ENCODE measurements around the gene BOD1L2.
A peak's percentile ranks its signal among the peaks of the same experiment; 100 is the strongest.

The BOD1L2 gene

GRCh38 chr18:57135699-57136098 is 11.2 kb upstream of the BOD1L2 start:
- Histone ChIP-seq H3K79me2 (ENCODE audit: control insufficient read depth, insufficient read depth, low read length, poor library complexity) (no peaks in the 10 kb centered on the region), H3K79me1 (ENCODE audit: low read length) (no peaks in the 10 kb centered on the region), H4K8ac (ENCODE audit: low read depth, low read length) (no peak overlapping the region), H3K27ac (ENCODE audit: low read depth, low read length) (no peak overlapping the region), H3K4ac (ENCODE audit: low read depth, low read length) (no peak overlapping the region), H3K9ac (ENCODE audit: low read length) (no peak overlapping the region), H3K23ac (ENCODE audit: low read length) (no peak overlapping the region), H3K27me3 (ENCODE audit: insufficient read depth, low read length) (no peaks in the 10 kb centered on the region), H3K4me1 (ENCODE audit: control insufficient read depth in 1 of 2, insufficient read depth in 2 of 2, low read length in 2 of 2) (no peaks in the 10 kb centered on the region), H3K36me3 (ENCODE audit: control insufficient read depth in 1 of 2, insufficient read depth in 2 of 2, low read length in 2 of 2) (no peaks in the 10 kb centered on the region), H2AK5ac (ENCODE audit: low read length) (no peak overlapping the region), H2AFZ (ENCODE audit: insufficient read depth, low read length, poor library complexity) (no peak overlapping the region), H3K4me2 (ENCODE audit: low read length) (no peak overlapping the region), H3K18ac (ENCODE audit: low read length) (no peak overlapping the region), H2BK120ac (ENCODE audit: insufficient read depth, low read length, poor library complexity) (no peak overlapping the region), H3K9me3 (ENCODE audit: insufficient read depth, low read depth, low read length) (no peaks in the 10 kb centered on the region), H4K91ac (ENCODE audit: low read depth, low read length) (no peak overlapping the region), H2BK12ac (ENCODE audit: low read length) (no peak overlapping the region), H3K14ac (ENCODE audit: low read length) (no peak overlapping the region), H4K12ac (ENCODE audit: low read depth, low read length) (no peak overlapping the region), H3K4me3 (ENCODE audit: low read depth, low read length) (no peak overlapping the region), H2BK5ac (ENCODE audit: low read depth, low read length, poor library complexity) (no peak overlapping the region)
- DNase-seq, result no peak
- no CpG with 5 or more reads among the region's 4 CpGs for WGBS (ENCODE audit: extremely low coverage, insufficient coverage, insufficient read length)

DNA sequence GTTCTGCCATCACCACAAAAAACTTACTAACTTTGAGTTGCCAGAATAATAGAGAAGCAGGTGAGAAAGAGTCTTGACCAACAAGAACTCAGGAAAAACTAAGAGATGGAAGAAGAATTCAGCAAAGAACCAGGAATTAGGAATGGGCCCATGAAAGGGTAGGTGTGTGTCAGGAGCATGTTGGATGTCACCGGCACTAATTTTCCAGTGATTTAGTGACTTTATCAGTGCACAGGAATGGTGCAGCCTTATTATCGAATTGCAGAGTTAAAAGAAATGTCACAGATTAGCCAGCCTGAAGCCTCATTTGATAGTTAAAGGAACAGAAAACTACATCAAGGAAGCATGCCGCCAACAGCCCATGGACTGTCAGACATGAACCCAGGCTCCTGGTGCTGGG is 9.0 kb upstream of the BOD1L2 start:
- Histone ChIP-seq H3K79me2 (ENCODE audit: control insufficient read depth, insufficient read depth, low read length, poor library complexity) (no peaks in the 10 kb centered on the region), H3K18ac (ENCODE audit: low read length) (no peak overlapping the region), H2AK5ac (ENCODE audit: low read length) (no peak overlapping the region), H2BK120ac (ENCODE audit: insufficient read depth, low read length, poor library complexity) (no peak overlapping the region), H3K4me2 (ENCODE audit: low read length) (no peak overlapping the region), H3K23ac (ENCODE audit: low read length) (no peak overlapping the region), H3K79me1 (ENCODE audit: low read length) (no peaks in the 10 kb centered on the region), H4K8ac (ENCODE audit: low read depth, low read length) (no peak overlapping the region), H3K4ac (ENCODE audit: low read depth, low read length) (no peak overlapping the region), H3K4me1 (ENCODE audit: control insufficient read depth in 1 of 2, insufficient read depth in 2 of 2, low read length in 2 of 2) (no peaks in the 10 kb centered on the region), H3K9me3 (ENCODE audit: insufficient read depth, low read depth, low read length) (no peaks in the 10 kb centered on the region), H3K4me3 (ENCODE audit: low read depth, low read length) (no peak overlapping the region), H4K12ac (ENCODE audit: low read depth, low read length) (no peak overlapping the region), H3K27ac (ENCODE audit: low read depth, low read length) (no peak overlapping the region), H4K91ac (ENCODE audit: low read depth, low read length) (no peak overlapping the region), H2BK12ac (ENCODE audit: low read length) (no peak overlapping the region), H3K14ac (ENCODE audit: low read length) (no peak overlapping the region), H2BK5ac (ENCODE audit: low read depth, low read length, poor library complexity) (no peak overlapping the region), H3K27me3 (ENCODE audit: insufficient read depth, low read length) (no peaks in the 10 kb centered on the region), H2AFZ (ENCODE audit: insufficient read depth, low read length, poor library complexity) (no peak overlapping the region), H3K9ac (ENCODE audit: low read length) (no peak overlapping the region), H3K36me3 (ENCODE audit: control insufficient read depth in 1 of 2, insufficient read depth in 2 of 2, low read length in 2 of 2) (no peaks in the 10 kb centered on the region)
- DNase-seq, result no peak
- no CpG with 5 or more reads among the region's 3 CpGs for WGBS (ENCODE audit: extremely low coverage, insufficient coverage, insufficient read length)

- Histone ChIP-seq H3K9ac (ENCODE audit: low read length) (no peak overlapping the region), H3K79me1 (ENCODE audit: low read length) (no peaks in the 10 kb centered on the region), H3K18ac (ENCODE audit: low read length) (no peak overlapping the region), H3K4me2 (ENCODE audit: low read length) (no peak overlapping the region), H3K4ac (ENCODE audit: low read depth, low read length) (no peak overlapping the region), H3K4me3 (ENCODE audit: low read depth, low read length) (no peak overlapping the region), H3K36me3 (ENCODE audit: control insufficient read depth in 1 of 2, insufficient read depth in 2 of 2, low read length in 2 of 2) (no peaks in the 10 kb centered on the region), H3K23ac (ENCODE audit: low read length) (no peak overlapping the region), H2AK5ac (ENCODE audit: low read length) (no peak overlapping the region), H2BK5ac (ENCODE audit: low read depth, low read length, poor library complexity) (no peak overlapping the region), H3K79me2 (ENCODE audit: control insufficient read depth, insufficient read depth, low read length, poor library complexity) (no peaks in the 10 kb centered on the region), H2AFZ (ENCODE audit: insufficient read depth, low read length, poor library complexity) (no peak overlapping the region), H3K4me1 (ENCODE audit: control insufficient read depth in 1 of 2, insufficient read depth in 2 of 2, low read length in 2 of 2) (no peaks in the 10 kb centered on the region), H4K12ac (ENCODE audit: low read depth, low read length) (no peak overlapping the region), H4K8ac (ENCODE audit: low read depth, low read length) (no peak overlapping the region), H3K9me3 (ENCODE audit: insufficient read depth, low read depth, low read length) (no peaks in the 10 kb centered on the region), H3K27ac (ENCODE audit: low read depth, low read length) (no peak overlapping the region), H3K14ac (ENCODE audit: low read length) (no peak overlapping the region), H4K91ac (ENCODE audit: low read depth, low read length) (no peak overlapping the region), H2BK120ac (ENCODE audit: insufficient read depth, low read length, poor library complexity) (no peak overlapping the region), H3K27me3 (ENCODE audit: insufficient read depth, low read length) (no peaks in the 10 kb centered on the region), H2BK12ac (ENCODE audit: low read length) (no peak overlapping the region)
- DNase-seq, result no peak
- WGBS (ENCODE audit: extremely low coverage, insufficient coverage, insufficient read length), result no CpG with 5 or more reads among the region's 10 CpGs
Measured at GRCh38 chr18:57141208-57142129, 5.4 kb upstream of the BOD1L2 start.

DNA sequence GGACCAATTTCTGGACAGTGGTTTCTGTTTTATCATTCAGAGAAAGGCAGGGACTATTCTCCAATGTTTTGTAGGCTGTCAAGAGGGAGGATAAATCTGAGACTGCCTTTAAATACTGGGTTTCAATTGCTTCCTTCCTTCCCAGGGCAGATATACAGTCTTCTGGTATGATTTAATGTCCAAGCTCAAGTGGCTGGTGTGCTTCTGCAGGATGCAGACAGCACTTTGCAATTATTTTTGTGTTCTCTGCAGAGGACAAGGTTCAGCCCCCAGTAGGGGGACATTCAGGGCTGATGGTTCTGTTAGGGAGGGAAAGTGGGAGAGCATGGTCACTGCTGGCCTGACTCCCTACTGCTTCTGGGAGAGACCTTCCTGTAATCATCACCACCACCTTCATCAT is 4.6 kb upstream of the BOD1L2 start:
- Histone ChIP-seq H4K12ac (ENCODE audit: low read depth, low read length) (no peak overlapping the region), H3K14ac (ENCODE audit: low read length) (no peak overlapping the region), H3K36me3 (ENCODE audit: control insufficient read depth in 1 of 2, insufficient read depth in 2 of 2, low read length in 2 of 2) (no peaks in the 10 kb centered on the region), H2BK120ac (ENCODE audit: insufficient read depth, low read length, poor library complexity) (no peak overlapping the region), H2AFZ (ENCODE audit: insufficient read depth, low read length, poor library complexity) (no peak overlapping the region), H2AK5ac (ENCODE audit: low read length) (no peak overlapping the region), H2BK5ac (ENCODE audit: low read depth, low read length, poor library complexity) (no peak overlapping the region), H3K4ac (ENCODE audit: low read depth, low read length) (no peak overlapping the region), H3K9me3 (ENCODE audit: insufficient read depth, low read depth, low read length) (no peaks in the 10 kb centered on the region), H3K4me3 (ENCODE audit: low read depth, low read length) (no peak overlapping the region), H3K9ac (ENCODE audit: low read length) (peak overlapping the region; percentile 12), H3K79me1 (ENCODE audit: low read length) (no peaks in the 10 kb centered on the region), H3K79me2 (ENCODE audit: control insufficient read depth, insufficient read depth, low read length, poor library complexity) (no peaks in the 10 kb centered on the region), H3K4me1 (ENCODE audit: control insufficient read depth in 1 of 2, insufficient read depth in 2 of 2, low read length in 2 of 2) (no peaks in the 10 kb centered on the region), H4K91ac (ENCODE audit: low read depth, low read length) (no peak overlapping the region), H3K27ac (ENCODE audit: low read depth, low read length) (no peak overlapping the region), H4K8ac (ENCODE audit: low read depth, low read length) (no peak overlapping the region), H3K23ac (ENCODE audit: low read length) (no peak overlapping the region), H3K27me3 (ENCODE audit: insufficient read depth, low read length) (no peaks in the 10 kb centered on the region), H3K4me2 (ENCODE audit: low read length) (no peak overlapping the region), H2BK12ac (ENCODE audit: low read length) (no peak overlapping the region), H3K18ac (ENCODE audit: low read length) (no peak overlapping the region)
- no peak for DNase-seq

Measured in trophoblast cell (in vitro differentiated cells and primary cell).